AG09309 (cell line): ENCODE measurements around the gene UCK2.

Experiments used
- DNase-seq: peaks from one replicate; pipeline ENCODE4 v3.0.0-alpha.2; 2010; ENCODE audit warnings: low read depth
- H3K4me3 ChIP-seq: 2 replicates; pipeline ENCODE4 v1.5.1; 2011; ENCODE audit warnings: mild to moderate bottlenecking, low read depth, low read length, moderate library complexity; ENCODE audit not compliant: control insufficient read depth
- TF ChIP-seq, protein P1 (sequence below): IDR thresholded peaks from 2 replicates; pipeline ENCODE4 v1.5.1; 2011; ENCODE audit warnings: mild to moderate bottlenecking, low read depth, low read length, inconsistent platforms; ENCODE audit not compliant: insufficient read depth, control insufficient read depth; ENCODE audit errors: missing control alignments

The UCK2 gene

DNA sequence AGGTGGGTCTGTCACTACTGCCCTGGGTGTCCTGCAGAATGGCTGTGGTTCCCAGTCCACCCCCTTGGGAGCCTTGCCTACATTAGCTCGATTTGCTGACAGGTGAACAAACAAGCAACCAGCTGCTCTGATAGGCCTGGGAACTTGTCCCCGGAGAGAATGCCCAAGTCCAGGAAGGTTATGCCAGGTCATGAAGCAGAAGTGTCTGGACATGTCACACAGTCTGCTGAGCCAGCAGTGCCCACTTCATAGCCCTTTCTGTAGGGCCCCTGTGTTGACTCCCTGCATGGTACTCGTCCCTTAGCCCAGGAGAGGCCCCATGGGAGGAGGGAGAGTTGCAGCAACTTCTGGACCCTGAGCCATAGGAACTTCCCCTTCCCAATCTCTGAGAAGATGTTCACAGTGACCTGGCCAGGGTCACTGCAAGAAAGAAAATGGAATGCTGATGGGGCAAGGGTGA is 31.0 kb downstream of the UCK2 start:
- H3K4me3 ChIP-seq = no peak overlapping the region
- TF ChIP-seq, protein P1, sequence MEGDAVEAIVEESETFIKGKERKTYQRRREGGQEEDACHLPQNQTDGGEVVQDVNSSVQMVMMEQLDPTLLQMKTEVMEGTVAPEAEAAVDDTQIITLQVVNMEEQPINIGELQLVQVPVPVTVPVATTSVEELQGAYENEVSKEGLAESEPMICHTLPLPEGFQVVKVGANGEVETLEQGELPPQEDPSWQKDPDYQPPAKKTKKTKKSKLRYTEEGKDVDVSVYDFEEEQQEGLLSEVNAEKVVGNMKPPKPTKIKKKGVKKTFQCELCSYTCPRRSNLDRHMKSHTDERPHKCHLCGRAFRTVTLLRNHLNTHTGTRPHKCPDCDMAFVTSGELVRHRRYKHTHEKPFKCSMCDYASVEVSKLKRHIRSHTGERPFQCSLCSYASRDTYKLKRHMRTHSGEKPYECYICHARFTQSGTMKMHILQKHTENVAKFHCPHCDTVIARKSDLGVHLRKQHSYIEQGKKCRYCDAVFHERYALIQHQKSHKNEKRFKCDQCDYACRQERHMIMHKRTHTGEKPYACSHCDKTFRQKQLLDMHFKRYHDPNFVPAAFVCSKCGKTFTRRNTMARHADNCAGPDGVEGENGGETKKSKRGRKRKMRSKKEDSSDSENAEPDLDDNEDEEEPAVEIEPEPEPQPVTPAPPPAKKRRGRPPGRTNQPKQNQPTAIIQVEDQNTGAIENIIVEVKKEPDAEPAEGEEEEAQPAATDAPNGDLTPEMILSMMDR = no peak
- no peak for DNase-seq

DNA sequence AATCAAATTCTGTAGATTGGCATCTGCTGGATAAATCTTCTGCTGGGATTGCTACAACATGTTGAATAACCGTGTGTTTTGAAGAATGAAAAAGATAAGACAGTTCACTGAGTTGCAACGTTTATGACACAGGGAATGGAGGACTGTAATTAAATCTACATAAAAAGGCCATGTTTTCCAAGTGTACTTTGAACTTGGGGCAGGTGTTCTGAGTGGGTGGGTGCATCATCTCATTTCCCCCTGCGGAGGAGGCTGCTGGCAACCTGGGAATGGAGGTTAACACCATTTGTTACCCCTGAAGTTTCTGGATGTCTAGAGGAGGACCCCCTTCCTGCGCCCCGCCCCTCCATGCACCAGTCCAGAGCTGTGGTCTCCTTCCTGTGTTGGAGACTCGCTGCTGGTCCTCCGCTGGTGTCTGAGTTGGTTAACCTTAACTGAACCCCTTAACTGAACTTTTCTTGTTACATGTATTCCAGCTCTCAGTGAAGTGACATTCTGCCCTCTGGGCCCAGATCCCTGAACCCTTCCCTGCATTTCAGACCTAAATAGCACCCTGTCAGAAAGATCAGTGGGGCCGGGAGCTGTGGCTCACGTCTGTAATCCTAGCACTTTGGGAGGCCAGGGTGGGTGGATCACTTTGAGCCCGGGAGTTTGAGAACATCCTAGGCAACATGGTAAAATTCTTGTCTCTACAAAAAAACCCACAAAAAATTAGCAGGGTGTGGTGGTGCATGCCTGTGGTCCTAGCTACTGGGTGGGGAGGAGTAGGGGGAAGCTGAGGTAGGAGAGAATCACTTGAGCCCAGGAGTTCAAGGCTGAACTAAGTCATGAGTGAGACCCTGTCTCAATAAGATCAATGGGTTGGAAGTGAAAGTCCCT is 31.8 kb downstream of the UCK2 start:
- no peak for DNase-seq
- TF ChIP-seq, protein P1 = no peak
- no peak overlapping the region for H3K4me3 ChIP-seq

DNA sequence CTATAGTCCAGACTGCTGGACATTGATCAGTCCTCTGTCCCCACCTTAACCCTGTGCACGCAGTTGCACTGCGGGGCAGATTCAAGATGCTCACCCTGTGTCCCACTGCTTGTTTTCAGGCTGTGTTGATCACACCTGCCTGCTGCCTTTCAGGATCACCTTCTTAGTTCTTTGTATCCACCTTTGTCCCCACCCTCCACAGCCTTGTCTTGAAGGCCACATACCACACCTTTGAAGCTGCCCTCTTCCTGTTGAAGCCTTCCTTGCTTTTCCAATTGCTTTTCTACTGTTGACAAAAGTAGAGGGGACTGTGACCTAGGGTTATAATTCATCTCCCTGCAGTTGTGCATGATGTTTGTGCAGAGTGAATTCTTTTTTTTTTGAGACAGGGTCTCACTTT is 32.7 kb downstream of the UCK2 start:
- no peak overlapping the region for H3K4me3 ChIP-seq
- TF ChIP-seq, protein P1 = no peak
- DNase-seq = no peak

DNA sequence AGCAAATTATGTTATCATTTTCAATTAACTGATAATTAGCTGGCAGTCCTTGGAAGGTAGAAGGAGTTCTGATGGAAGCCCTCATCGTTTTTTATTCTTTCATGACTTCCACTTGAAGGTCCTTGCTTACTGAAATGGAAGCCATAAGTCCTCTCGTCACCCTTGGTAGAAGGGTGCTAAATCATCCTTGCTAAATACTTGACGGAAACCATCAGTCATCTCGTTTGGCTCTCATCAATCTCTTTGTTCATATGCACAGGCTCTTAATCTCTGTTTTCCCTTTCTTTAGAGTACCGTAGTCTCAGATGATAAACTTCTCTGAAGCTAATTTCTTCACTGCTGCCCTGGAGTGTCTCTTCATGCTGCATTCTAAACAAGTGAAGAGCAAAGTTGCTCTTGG is 34.5 kb downstream of the UCK2 start:
- TF ChIP-seq, protein P1 = no peak
- no peak overlapping the region for H3K4me3 ChIP-seq
- DNase-seq = no peak

DNA sequence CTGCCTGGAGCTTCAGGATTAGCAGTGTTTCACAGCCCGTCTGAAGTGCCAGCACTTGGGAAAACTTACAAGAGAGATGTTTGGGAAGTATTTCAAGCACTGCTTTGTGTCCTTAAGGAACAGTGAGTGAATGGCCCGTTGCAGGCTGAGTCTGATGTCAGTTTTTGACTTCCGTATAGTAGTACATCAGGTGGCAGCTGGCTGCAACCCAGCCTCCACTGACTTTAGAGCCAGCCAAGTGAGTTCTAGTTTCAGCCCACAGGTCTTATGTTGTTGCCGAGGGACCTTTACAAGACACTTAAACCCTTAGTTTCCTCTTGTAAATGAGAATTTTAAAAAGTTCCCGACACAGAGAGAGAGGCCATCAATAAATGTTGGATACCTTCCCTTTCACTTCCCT is 35.0 kb downstream of the UCK2 start:
- DNase-seq = no peak
- no peak overlapping the region for H3K4me3 ChIP-seq
- TF ChIP-seq, protein P1 = no peak

DNA sequence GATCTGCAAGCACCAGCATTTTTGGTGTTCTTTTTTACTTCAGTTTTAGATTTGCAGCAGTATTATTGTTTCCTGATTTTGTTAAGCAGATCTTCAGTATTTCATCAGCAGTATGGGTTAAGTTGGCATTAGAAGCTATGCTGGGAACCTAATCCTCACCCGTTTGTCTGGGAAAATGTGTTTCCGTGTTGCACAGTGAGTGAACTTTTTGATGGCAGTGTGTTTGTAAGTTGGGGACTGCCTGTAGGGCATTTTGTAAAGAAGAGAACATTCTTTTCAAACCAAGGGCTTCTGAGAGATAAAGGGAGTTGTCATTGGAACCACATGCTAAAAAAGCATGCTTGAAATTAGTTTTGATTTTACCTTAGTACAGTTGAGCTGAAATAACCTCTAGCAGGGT is 35.9 kb downstream of the UCK2 start:
- TF ChIP-seq, protein P1 = no peak
- no peak for DNase-seq
- no peak overlapping the region for H3K4me3 ChIP-seq
